Measurements from ENCODE around the gene RARB. TPM values are rescaled to one million over a fixed set of nuclear protein-coding genes. Genes with fewer than 3 reads are reported as not detected.

The RARB gene
- total and polyA plus RNA-seq, 2 of the 13 experiments (the other 11 are each of a cell fraction or from before 2014, with no cell fraction given): 0.16 TPM; not detected in 1

- Histone ChIP-seq H3K27ac (ENCODE audit: extremely low read length, insufficient read depth, low read length) (no peak overlapping the region), H3K9me3 (ENCODE audit: low read length) (no peaks in the 10 kb centered on the region), H3K9ac (ENCODE audit: insufficient read depth, low read depth, low read length) (no peak overlapping the region), H3K27me3 (ENCODE audit: control insufficient read depth in 1 of 2, insufficient read depth in 2 of 2, low read length in 2 of 2) (no peaks in the 10 kb centered on the region; a peak in 2 of 5 replicates), H3K79me2 (ENCODE audit: insufficient read depth, low read length) (no peaks in the 10 kb centered on the region), H3K4me2 (ENCODE audit: low read depth, low read length) (no peak overlapping the region), H4K20me1 (ENCODE audit: insufficient read depth, low read length) (no peaks in the 10 kb centered on the region), H3K36me3 (replicated peaks in 1 of 2; ENCODE audit: control insufficient read depth in 1 of 2, insufficient read depth in 2 of 2, low read length in 2 of 2) (no peaks in the 10 kb centered on the region), H3K4me1 (ENCODE audit: insufficient read depth, low read length) (no peaks in the 10 kb centered on the region), H2AFZ (ENCODE audit: low read length) (no peak overlapping the region), H3K4me3 (replicated peaks in 1 of 3; ENCODE audit: insufficient read depth in 1 of 3, low read depth in 2 of 3, low read length in 3 of 3) (no peak overlapping the region)
- no TSS peak for BruUV-seq (replicated peaks)
- FAIRE-seq (no peak), ATAC-seq (no peak), DNase-seq (ENCODE audit: low spot score) (no peak)
- POLR2A ChIA-PET: no interaction called here
- intact Hi-C loops (cut with micrococcal nuclease; ENCODE audit: unreplicated experiment): no loop called here
- 78% methylated on average over 19 of the region's 19 CpGs for WGBS (ENCODE audit: low lambda C conversion rate)
- in situ Hi-C loops (cut with HindIII; ENCODE audit: extremely low pct_ligation_motif_present, low pct_unique_long_range_greater_than_20kb): no loop called here
- CTCF ChIA-PET (ENCODE audit: low intra/inter-chr PET ratio, low total read pairs): no interaction called here
- TF ChIP-seq RFXAP (CRISPR knock-in tag; IDR thresholded peaks at IDR 0.05; ENCODE audit: borderline replicate concordance) (no peak), SATB2 (CRISPR knock-in tag; IDR thresholded peaks at IDR 0.05) (no peak), HNRNPH1 (optimal IDR thresholded peaks at IDR 0.05; ENCODE audit: low read depth, low read length) (no peak), SP4 (CRISPR knock-in tag; IDR thresholded peaks at IDR 0.05) (no peak), NR1H2 (CRISPR knock-in tag; IDR thresholded peaks at IDR 0.05; ENCODE audit: borderline replicate concordance, low read depth) (no peak), NAIF1 (CRISPR knock-in tag; IDR thresholded peaks at IDR 0.05; ENCODE audit: borderline replicate concordance) (no peak), ATF7 (IDR thresholded peaks at IDR 0.05) (no peak), ATF7 (CRISPR knock-in tag; IDR thresholded peaks at IDR 0.05) (no peak), SYNCRIP (IDR thresholded peaks at IDR 0.05; ENCODE audit: insufficient read depth, low read depth, low read length) (no peak), ZFYVE20 (CRISPR knock-in tag; IDR thresholded peaks at IDR 0.05; ENCODE audit: borderline replicate concordance, low read depth) (no peak), PRDM10 (CRISPR knock-in tag; IDR thresholded peaks at IDR 0.05; ENCODE audit: low read depth) (no peak), NFKB2 (CRISPR knock-in tag; IDR thresholded peaks at IDR 0.05; ENCODE audit: borderline replicate concordance) (no peak)
- TF ChIP-seq, protein P1, sequence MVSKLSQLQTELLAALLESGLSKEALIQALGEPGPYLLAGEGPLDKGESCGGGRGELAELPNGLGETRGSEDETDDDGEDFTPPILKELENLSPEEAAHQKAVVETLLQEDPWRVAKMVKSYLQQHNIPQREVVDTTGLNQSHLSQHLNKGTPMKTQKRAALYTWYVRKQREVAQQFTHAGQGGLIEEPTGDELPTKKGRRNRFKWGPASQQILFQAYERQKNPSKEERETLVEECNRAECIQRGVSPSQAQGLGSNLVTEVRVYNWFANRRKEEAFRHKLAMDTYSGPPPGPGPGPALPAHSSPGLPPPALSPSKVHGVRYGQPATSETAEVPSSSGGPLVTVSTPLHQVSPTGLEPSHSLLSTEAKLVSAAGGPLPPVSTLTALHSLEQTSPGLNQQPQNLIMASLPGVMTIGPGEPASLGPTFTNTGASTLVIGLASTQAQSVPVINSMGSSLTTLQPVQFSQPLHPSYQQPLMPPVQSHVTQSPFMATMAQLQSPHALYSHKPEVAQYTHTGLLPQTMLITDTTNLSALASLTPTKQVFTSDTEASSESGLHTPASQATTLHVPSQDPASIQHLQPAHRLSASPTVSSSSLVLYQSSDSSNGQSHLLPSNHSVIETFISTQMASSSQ (IDR thresholded peaks at IDR 0.05; ENCODE audit: low read depth): no peak
- TF ChIP-seq, protein P1 (CRISPR knock-in tag; IDR thresholded peaks at IDR 0.05; ENCODE audit: borderline replicate concordance): no peak
- TF ChIP-seq, protein P2, sequence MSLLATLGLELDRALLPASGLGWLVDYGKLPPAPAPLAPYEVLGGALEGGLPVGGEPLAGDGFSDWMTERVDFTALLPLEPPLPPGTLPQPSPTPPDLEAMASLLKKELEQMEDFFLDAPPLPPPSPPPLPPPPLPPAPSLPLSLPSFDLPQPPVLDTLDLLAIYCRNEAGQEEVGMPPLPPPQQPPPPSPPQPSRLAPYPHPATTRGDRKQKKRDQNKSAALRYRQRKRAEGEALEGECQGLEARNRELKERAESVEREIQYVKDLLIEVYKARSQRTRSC (CRISPR knock-in tag; IDR thresholded peaks at IDR 0.05; ENCODE audit: low read depth): no peak
Observed at GRCh38 chr3:25573386-25574171, 145.5 kb downstream of the RARB start.

All from HepG2 (cell line).